WERI-Rb-1 (cell line): ENCODE data around the gene OTULINL.

Experiments
- DNase-seq: peaks from one replicate; pipeline ENCODE4 v3.0.0-alpha.2; 2020
- H3K27ac ChIP-seq: fragments of 250-450 bp; sonication (Bioruptor Pico); 2 replicates; pipeline ENCODE4 v1.5.1; 2020; ENCODE audit warnings: mild to moderate bottlenecking, moderate library complexity
- H3K27me3 ChIP-seq: fragments of 250-450 bp; sonication (Bioruptor Pico); 2 replicates; pipeline ENCODE4 v1.5.1; 2021; ENCODE audit warnings: mild to moderate bottlenecking, low read depth, moderate library complexity; ENCODE audit not compliant: insufficient read depth, severe bottlenecking
- H3K36me3 ChIP-seq: fragments of 250-450 bp; sonication (Bioruptor Pico); 2 replicates; pipeline ENCODE4 v1.5.1; 2020; ENCODE audit warnings: mild to moderate bottlenecking, moderate library complexity
- H3K4me3 ChIP-seq: 2 replicates; pipeline ENCODE4 v1.5.1; 2011; ENCODE audit warnings: low read depth, mild to moderate bottlenecking, control low read depth, low read length
- H3K9me3 ChIP-seq: fragments of 250-450 bp; sonication (Bioruptor Pico); 2 replicates; pipeline ENCODE4 v1.5.1; 2021; ENCODE audit warnings: mild to moderate bottlenecking, moderate library complexity; ENCODE audit not compliant: severe bottlenecking
- TF ChIP-seq, protein P1 (sequence below): IDR thresholded peaks from 2 replicates; pipeline ENCODE4 v1.5.1; 2011; ENCODE audit warnings: low read depth, mild to moderate bottlenecking, control low read depth, inconsistent platforms, low read length

The OTULINL gene

DNA sequence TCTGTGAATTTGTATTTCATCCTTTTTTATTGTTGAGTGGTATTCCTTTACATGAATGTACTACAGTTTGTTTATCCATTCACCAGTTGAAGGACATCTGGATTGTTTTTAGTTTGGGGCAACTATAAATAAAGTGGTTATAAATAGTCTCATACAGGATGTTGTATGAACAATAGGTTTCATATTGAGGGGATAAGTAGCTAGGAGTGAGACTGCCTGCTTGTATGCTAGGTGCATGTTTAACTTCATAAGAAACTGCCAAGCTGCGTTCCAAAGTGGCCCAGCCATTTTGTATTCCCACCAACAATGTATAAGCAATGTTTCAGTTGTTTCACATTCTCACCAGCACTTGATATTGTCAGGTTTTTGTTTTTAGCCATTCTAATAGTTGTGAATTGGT is 21.5 kb downstream of the OTULINL start:
- no peak overlapping the region for H3K27ac ChIP-seq
- H3K36me3 ChIP-seq, result peaks cover 40% of the 10 kb centered on the region
- no peaks in the 10 kb centered on the region for H3K9me3 ChIP-seq
- no peaks in the 10 kb centered on the region for H3K27me3 ChIP-seq
- TF ChIP-seq, protein P1, sequence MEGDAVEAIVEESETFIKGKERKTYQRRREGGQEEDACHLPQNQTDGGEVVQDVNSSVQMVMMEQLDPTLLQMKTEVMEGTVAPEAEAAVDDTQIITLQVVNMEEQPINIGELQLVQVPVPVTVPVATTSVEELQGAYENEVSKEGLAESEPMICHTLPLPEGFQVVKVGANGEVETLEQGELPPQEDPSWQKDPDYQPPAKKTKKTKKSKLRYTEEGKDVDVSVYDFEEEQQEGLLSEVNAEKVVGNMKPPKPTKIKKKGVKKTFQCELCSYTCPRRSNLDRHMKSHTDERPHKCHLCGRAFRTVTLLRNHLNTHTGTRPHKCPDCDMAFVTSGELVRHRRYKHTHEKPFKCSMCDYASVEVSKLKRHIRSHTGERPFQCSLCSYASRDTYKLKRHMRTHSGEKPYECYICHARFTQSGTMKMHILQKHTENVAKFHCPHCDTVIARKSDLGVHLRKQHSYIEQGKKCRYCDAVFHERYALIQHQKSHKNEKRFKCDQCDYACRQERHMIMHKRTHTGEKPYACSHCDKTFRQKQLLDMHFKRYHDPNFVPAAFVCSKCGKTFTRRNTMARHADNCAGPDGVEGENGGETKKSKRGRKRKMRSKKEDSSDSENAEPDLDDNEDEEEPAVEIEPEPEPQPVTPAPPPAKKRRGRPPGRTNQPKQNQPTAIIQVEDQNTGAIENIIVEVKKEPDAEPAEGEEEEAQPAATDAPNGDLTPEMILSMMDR, result no peak
- DNase-seq, result no peak
- H3K4me3 ChIP-seq, result no peak overlapping the region

DNA sequence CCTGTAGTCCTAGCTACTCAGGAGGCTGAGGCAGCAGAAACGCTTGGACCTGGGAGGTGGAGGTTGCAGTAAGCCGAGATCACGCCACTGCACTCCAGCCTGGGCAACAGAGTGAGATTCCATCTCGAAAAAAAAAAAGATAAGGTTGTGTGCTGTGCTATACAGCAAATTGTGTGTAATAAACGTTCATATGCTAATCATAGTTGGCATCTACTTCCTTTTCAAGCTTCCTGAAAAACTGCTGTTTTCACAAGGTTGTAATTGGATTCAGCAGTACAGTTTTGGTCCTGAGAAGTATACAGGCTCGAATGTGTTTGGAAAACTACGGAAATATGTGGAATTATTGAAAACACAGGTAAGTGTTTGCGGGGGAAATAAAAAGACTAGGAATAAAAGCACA is 25.5 kb downstream of the OTULINL start:
- H3K9me3 ChIP-seq, result no peaks in the 10 kb centered on the region
- no peak for DNase-seq
- peaks cover 56% of the 10 kb centered on the region for H3K36me3 ChIP-seq
- no peak overlapping the region for H3K4me3 ChIP-seq
- TF ChIP-seq, protein P1, result no peak
- no peak overlapping the region for H3K27ac ChIP-seq
- no peaks in the 10 kb centered on the region for H3K27me3 ChIP-seq

DNA sequence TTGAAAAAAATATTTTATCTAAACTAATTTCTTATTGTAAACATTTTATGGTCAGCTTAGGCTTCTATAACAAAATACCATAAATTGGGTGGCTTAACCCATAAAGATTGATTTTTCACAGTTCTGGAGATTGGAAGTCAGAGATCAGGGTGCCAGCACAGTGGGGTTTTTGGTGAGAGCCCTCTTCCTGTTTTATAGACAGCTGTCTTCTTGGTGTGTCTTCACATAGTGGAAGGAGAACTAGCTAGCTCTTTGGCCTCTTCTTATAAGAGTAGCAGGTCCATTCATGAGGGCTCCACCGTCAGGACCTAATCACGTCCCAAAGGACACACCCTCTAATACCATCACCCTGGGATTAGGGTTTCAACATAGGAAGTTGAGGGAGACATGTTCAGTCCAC is 26.6 kb downstream of the OTULINL start:
- Histone ChIP-seq H3K36me3 (peaks cover 56% of the 10 kb centered on the region), H3K27ac (no peak overlapping the region), H3K4me3 (no peak overlapping the region), H3K27me3 (no peaks in the 10 kb centered on the region), H3K9me3 (no peaks in the 10 kb centered on the region)
- DNase-seq, result no peak
- TF ChIP-seq, protein P1, result no peak

DNA sequence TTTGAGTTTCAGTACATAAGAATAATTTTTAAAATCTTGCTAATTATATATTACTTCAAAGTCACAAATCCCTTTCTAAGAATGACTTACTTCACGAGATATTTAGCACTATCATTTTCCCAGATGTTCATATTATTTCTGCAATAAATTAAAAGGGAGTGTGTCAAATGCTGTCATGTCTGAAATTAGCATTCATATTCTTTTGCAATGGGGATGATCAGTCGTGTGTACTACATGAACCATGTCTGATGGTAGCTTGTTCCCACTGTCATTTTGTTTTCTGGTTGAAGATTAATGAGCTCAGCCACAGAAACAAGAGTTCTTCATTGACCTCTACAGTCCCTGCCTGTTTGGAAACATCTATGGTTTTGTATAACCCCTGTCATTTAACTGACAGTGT is 30.1 kb downstream of the OTULINL start:
- H3K9me3 ChIP-seq, result no peaks in the 10 kb centered on the region
- DNase-seq, result no peak
- H3K27ac ChIP-seq, result no peak overlapping the region
- H3K27me3 ChIP-seq, result no peaks in the 10 kb centered on the region
- TF ChIP-seq, protein P1, result no peak
- H3K4me3 ChIP-seq, result no peak overlapping the region
- peaks cover 73% of the 10 kb centered on the region for H3K36me3 ChIP-seq

DNA sequence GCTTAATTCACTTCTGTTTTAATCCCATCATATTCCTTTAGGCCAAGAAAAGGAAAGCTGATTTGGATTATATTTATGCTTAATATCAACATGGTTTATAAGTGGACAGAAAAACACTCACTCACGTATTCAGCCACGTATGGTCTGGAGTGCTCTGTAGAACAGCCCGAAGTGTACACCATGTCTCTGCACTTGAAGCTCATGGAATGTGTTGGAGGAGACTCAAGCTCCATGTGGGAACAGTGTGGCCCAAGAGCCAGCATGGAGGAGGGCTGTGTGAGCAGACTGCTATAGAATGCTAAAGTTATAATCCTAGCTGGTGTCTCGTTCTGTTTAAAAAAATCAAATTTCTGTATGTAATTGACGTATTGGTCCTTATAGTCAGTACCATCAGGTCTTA is 32.9 kb downstream of the OTULINL start:
- H3K27me3 ChIP-seq, result no peaks in the 10 kb centered on the region
- DNase-seq, result no peak
- no peak overlapping the region for H3K4me3 ChIP-seq
- TF ChIP-seq, protein P1, result no peak
- peaks cover 61% of the 10 kb centered on the region for H3K36me3 ChIP-seq
- no peaks in the 10 kb centered on the region for H3K9me3 ChIP-seq
- no peak overlapping the region for H3K27ac ChIP-seq

DNA sequence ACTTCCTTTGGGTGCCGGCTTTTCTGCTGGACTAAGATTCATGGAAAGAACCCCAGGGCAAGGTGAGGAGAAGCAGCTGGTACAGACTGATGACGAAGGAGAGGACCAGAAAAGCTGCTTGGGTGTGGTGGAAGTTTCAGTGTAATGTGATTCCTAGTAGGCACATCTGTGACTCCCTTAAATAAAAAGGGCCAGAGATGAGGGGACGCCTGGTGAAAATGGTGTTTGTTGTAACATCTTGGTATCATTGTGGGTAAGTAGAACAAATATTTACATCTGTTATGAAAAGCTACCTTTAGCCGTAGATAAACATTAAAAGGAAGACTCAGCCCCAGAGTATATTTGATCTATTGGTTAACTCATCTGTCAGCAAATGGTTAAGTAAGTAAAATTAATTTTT is 33.8 kb downstream of the OTULINL start:
- peaks cover 55% of the 10 kb centered on the region for H3K36me3 ChIP-seq
- H3K27ac ChIP-seq, result no peak overlapping the region
- no peak overlapping the region for H3K4me3 ChIP-seq
- H3K27me3 ChIP-seq, result no peaks in the 10 kb centered on the region
- TF ChIP-seq, protein P1, result no peak
- no peaks in the 10 kb centered on the region for H3K9me3 ChIP-seq
- no peak for DNase-seq
